ENCODE results near the gene GLYATL3.

Gene GLYATL3

DNA sequence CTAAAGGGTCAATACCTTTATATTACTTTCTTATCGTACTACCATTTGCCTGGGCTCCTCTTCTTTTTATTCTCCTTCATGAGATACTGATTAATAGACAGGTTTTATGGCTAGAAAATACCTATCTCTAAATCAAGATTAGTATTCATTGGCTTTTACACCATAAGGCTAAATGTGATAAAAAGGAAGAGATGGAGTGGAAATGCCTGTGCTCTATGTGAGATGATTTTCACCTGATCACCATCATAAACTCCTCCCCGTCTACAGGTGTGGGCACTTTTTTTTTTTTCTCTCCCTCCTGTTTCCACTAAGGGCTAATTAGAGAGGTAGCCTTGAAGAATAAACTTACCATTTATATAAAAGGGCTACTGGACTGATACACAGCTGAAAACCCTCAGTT lies at the start of gene GLYATL3:
Gene GLYATL3, plus strand, starts transcription at position 301 of the 400 bp plus-strand sequence. CDS start 12,068 bp downstream, outside the sequence.
- TF ChIP-seq, protein P1, sequence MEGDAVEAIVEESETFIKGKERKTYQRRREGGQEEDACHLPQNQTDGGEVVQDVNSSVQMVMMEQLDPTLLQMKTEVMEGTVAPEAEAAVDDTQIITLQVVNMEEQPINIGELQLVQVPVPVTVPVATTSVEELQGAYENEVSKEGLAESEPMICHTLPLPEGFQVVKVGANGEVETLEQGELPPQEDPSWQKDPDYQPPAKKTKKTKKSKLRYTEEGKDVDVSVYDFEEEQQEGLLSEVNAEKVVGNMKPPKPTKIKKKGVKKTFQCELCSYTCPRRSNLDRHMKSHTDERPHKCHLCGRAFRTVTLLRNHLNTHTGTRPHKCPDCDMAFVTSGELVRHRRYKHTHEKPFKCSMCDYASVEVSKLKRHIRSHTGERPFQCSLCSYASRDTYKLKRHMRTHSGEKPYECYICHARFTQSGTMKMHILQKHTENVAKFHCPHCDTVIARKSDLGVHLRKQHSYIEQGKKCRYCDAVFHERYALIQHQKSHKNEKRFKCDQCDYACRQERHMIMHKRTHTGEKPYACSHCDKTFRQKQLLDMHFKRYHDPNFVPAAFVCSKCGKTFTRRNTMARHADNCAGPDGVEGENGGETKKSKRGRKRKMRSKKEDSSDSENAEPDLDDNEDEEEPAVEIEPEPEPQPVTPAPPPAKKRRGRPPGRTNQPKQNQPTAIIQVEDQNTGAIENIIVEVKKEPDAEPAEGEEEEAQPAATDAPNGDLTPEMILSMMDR (IDR thresholded peaks at IDR 0.05; ENCODE audit: borderline replicate concordance, control extremely low read depth, extremely low read depth, insufficient read depth, missing control alignments): no peak
- no peak for DNase-seq (ENCODE audit: low spot score)
- in situ Hi-C loops (cut with MboI; ENCODE audit: low sequenced_read_pairs, unreplicated experiment): no loop called here

DNA sequence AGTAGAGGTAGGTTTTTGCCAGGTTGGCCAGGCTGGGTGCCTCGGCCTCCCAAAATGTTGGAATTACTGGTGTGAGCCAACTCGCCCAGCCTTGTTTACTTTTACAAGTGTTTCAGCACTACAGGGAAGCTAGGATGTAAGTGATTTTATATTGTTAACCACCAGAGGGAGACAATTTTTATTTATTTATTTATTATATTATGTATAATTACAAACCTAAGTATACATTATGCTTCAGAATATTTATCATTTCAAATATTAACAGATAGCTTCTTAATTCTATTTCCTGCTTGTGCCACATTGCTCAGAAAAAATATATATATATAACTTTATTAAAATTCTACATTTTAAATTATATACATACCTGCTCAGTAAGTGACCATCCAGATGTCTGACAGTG lies 46.5 kb upstream of the GLYATL3 start:
- TF ChIP-seq, protein P1 (IDR thresholded peaks at IDR 0.05; ENCODE audit: borderline replicate concordance, control extremely low read depth, extremely low read depth, insufficient read depth, missing control alignments): no peak
- in situ Hi-C loops (cut with MboI; ENCODE audit: low sequenced_read_pairs, unreplicated experiment): no loop called here
- DNase-seq (ENCODE audit: low spot score): no peak

DNA sequence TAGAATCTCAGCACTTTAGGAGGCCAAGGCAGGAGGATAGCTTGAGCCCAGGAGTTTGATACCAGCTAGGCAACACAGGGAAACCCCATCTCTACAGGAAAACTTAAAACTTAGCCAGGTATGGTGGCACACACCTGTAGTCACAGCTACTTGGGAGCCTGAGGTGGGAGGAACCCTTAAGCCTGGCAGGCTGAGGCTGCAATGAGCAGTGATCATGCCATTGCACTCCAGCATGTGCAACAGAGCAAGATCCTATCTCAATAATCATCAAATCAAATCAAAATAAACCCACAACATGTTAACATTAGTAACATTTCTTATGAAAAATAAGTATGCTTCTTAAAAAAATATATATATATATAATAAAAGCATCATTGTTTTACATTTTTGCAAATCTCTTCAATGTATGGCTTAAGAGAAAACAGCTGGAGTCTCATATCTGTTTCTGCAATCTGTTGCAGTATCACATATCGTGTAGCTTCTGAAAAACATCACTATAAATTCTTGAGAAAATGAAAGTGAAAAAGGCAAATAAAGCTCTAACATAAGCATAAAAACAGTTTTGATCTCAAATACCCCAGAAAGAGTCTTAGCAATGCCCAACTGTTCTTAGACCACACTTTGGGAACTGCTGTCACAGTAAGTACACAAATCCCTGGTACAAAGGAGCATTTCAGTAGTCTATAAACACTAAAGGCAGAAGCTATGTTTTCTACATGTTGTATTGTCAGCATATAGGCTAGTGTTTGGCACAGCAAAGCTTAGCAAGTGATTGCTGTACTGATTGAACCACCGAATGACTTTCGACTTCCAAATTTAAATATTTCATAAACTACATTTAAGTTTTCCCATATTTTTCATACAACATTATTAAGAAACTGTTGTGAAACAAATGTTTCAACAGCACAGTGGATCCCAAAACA lies 44.7 kb upstream of the GLYATL3 start:
- no peak for DNase-seq (ENCODE audit: low spot score)
- TF ChIP-seq, protein P1 (IDR thresholded peaks at IDR 0.05; ENCODE audit: borderline replicate concordance, control extremely low read depth, extremely low read depth, insufficient read depth, missing control alignments): no peak
- in situ Hi-C loops (cut with MboI; ENCODE audit: low sequenced_read_pairs, unreplicated experiment): no loop called here

DNA sequence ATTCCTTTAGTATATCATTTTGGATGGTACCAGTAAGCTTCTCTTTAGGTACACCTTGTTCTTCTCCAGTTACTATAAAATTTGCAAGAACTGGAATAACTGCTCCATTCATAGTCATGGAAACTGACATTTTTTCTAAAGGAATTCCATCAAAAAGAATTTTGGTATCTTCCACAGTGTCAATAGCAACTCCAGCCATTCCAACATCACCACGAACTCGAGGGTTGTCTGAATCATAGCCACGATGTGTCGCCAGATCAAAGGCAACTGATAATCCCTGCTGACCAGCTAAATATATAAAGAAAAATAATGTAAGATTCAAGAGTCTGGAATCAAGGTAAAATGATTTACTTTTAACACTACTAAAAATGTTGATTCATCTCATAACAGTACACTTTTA lies 42.0 kb upstream of the GLYATL3 start:
- no peak for DNase-seq (ENCODE audit: low spot score)
- in situ Hi-C loops (cut with MboI; ENCODE audit: low sequenced_read_pairs, unreplicated experiment): no loop called here
- TF ChIP-seq, protein P1 (IDR thresholded peaks at IDR 0.05; ENCODE audit: borderline replicate concordance, control extremely low read depth, extremely low read depth, insufficient read depth, missing control alignments): no peak

GRCh38 chr6:49462071-49462470 lies 37.7 kb upstream of the GLYATL3 start:
- in situ Hi-C loops (cut with MboI; ENCODE audit: low sequenced_read_pairs, unreplicated experiment): no loop called here
- TF ChIP-seq, protein P1 (IDR thresholded peaks at IDR 0.05; ENCODE audit: borderline replicate concordance, control extremely low read depth, extremely low read depth, insufficient read depth, missing control alignments): no peak
- DNase-seq (ENCODE audit: low spot score): no peak

DNA sequence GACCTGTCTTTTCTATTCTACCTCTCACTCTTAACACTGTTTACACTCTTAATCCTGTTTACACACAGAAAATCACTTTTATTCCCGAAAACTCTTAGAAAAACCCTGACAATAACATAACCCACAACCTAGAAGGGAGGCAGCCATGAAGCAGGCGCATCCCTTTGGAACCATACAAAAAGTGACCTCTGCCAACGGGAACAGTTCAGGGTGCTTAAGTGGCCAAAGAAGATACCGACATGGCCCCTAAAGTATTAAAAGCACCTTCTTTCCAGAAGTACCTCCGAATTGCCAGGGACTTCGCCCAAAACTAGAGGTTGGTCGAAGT lies 37.2 kb upstream of the GLYATL3 start:
- TF ChIP-seq, protein P1 (IDR thresholded peaks at IDR 0.05; ENCODE audit: borderline replicate concordance, control extremely low read depth, extremely low read depth, insufficient read depth, missing control alignments): no peak
- in situ Hi-C loops (cut with MboI; ENCODE audit: low sequenced_read_pairs, unreplicated experiment): no loop called here
- no peak for DNase-seq (ENCODE audit: low spot score)

All from GM13976 (cell line).